ENCODE measurements around the gene FGD4. TPM values are rescaled to one million over a fixed set of nuclear protein-coding genes. Genes with fewer than 3 reads are reported as not detected.

FGD4 gene
- total RNA-seq, 1 donor from 2014 or later = 11.0 TPM

DNA sequence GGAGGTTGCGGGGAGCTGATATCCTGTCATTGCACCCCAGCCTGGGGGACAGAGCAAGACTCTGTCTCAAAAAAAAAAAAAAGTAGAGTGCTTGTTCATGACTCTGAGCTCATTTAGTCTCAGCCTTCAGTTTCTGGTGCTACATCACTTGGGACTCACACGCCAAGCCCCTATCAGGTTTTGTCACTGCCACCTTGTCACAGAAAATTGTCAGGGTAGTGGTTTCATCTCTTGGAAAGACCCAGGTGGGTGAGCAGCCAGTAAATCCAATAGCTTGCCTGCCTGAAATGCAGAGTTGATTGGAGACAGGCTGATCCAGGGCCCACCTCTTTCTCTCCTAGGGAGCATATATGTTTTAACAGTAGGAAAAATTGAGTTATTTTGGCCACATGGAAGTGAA is 113.0 kb downstream of the FGD4 start:
- Histone ChIP-seq H3K36me3 (ENCODE audit: control insufficient read depth, insufficient read depth, low read length) (no peaks in the 10 kb centered on the region), H3K27me3 (ENCODE audit: control insufficient read depth, insufficient read depth, low read length) (no peaks in the 10 kb centered on the region), H3K4me3 (ENCODE audit: low read depth, low read length) (no peak overlapping the region)
- no peak for DNase-seq (ENCODE audit: low read depth)
- TF ChIP-seq, protein P1, sequence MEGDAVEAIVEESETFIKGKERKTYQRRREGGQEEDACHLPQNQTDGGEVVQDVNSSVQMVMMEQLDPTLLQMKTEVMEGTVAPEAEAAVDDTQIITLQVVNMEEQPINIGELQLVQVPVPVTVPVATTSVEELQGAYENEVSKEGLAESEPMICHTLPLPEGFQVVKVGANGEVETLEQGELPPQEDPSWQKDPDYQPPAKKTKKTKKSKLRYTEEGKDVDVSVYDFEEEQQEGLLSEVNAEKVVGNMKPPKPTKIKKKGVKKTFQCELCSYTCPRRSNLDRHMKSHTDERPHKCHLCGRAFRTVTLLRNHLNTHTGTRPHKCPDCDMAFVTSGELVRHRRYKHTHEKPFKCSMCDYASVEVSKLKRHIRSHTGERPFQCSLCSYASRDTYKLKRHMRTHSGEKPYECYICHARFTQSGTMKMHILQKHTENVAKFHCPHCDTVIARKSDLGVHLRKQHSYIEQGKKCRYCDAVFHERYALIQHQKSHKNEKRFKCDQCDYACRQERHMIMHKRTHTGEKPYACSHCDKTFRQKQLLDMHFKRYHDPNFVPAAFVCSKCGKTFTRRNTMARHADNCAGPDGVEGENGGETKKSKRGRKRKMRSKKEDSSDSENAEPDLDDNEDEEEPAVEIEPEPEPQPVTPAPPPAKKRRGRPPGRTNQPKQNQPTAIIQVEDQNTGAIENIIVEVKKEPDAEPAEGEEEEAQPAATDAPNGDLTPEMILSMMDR (IDR thresholded peaks at IDR 0.05; ENCODE audit: insufficient read depth, low read length, poor library complexity, severe bottlenecking) = no peak

DNA sequence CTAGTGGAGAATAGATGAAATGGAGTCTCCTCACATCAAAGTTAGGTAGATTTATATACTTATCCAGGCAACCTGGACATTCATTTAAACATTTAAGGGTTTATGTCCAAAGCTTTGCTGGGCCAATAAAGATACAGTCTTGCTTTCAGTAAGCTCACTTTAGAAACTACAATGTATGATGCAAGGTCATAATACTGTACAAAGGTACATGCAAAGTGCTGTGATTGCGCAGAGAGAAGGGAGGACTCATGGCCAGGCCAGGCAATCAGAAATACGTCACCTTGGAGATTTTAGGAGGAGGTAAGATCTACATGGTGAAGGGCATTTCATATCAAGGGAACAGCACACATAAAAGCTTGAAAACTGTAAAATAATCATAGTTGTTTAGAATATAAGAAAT is 113.6 kb downstream of the FGD4 start:
- Histone ChIP-seq H3K4me3 (ENCODE audit: low read depth, low read length) (no peak overlapping the region), H3K36me3 (ENCODE audit: control insufficient read depth, insufficient read depth, low read length) (no peaks in the 10 kb centered on the region), H3K27me3 (ENCODE audit: control insufficient read depth, insufficient read depth, low read length) (no peaks in the 10 kb centered on the region)
- TF ChIP-seq, protein P1 (IDR thresholded peaks at IDR 0.05; ENCODE audit: insufficient read depth, low read length, poor library complexity, severe bottlenecking) = no peak
- DNase-seq (ENCODE audit: low read depth) = no peak

DNA sequence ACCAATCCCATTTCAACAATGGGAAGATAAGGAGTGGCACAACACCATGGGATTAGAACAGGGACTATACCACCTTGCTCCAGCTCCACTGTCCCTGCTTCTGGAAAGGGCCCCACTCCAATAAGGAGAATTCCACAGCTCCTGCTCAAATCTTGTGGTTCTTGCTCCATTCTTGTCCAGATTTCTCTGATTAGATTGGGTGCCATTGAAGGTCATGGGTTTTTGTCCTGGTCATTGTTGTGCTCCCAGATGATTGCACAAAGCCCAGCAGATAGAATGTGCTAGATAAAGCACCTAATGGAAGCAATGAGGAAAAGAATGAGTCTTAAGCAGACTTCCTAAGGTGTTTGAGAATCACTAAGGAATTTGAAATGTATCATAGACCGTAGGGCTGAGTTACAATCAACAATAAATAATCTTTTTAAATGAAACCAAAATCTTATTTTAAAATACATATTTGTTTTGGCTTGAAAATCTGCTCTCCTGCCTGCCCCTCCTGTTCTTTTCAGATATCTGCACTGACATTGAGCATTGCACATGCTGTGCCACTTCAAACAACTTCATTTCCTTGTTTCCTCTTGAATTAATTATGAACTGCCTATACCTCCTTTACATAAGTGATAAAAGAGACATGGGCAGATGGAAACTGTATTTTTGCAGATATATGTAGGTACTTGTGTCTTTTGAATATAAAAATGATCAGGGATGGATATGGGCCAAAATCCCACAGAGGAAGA is 115.9 kb downstream of the FGD4 start:
- Histone ChIP-seq H3K36me3 (ENCODE audit: control insufficient read depth, insufficient read depth, low read length) (no peaks in the 10 kb centered on the region), H3K27me3 (ENCODE audit: control insufficient read depth, insufficient read depth, low read length) (no peaks in the 10 kb centered on the region), H3K4me3 (ENCODE audit: low read depth, low read length) (no peak overlapping the region)
- DNase-seq (ENCODE audit: low read depth) = no peak
- TF ChIP-seq, protein P1 (IDR thresholded peaks at IDR 0.05; ENCODE audit: insufficient read depth, low read length, poor library complexity, severe bottlenecking) = no peak

DNA sequence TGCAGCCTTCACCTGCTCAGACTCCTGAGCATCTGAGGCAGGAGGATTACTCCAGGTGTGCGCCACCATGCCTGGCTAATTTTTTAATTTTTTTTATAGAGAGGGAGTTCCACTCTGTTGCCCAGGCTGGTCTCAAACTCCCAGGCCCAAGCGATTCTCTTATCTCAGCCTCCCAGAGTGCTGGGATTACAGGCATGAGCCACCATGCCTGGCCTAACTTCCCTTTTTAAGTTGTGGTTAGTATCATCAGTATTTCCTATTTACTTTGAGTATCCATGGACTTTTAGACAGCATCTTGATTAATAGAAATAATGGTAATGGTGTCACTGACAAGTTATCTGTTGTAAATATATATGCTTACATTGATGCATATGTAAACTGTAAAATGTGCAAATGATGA is 116.9 kb downstream of the FGD4 start:
- no peaks in the 10 kb centered on the region for H3K36me3 ChIP-seq (ENCODE audit: control insufficient read depth, insufficient read depth, low read length)
- TF ChIP-seq, protein P1 (IDR thresholded peaks at IDR 0.05; ENCODE audit: insufficient read depth, low read length, poor library complexity, severe bottlenecking) = no peak
- H3K27me3 ChIP-seq (ENCODE audit: control insufficient read depth, insufficient read depth, low read length) = no peaks in the 10 kb centered on the region
- H3K4me3 ChIP-seq (ENCODE audit: low read depth, low read length) = no peak overlapping the region
- DNase-seq (ENCODE audit: low read depth) = no peak

DNA sequence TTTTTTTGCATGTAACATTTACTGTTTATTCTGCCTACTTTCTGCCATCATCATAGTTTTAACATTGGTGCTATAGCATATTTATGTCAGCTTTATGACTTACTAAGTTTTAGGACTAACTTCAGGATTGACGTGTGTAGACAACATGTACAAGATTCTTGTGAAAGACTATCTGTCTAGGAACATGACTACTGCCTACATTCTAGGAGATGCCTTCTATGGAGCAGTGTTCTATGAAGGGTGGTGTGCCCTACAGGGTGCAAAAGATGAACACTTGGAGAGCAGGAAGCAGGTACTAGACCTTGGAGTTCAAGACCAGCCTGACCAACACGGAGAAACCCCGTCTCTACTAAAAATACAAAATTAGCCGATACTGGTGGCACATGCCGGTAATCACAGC is 118.6 kb downstream of the FGD4 start:
- Histone ChIP-seq H3K27me3 (ENCODE audit: control insufficient read depth, insufficient read depth, low read length) (no peaks in the 10 kb centered on the region), H3K36me3 (ENCODE audit: control insufficient read depth, insufficient read depth, low read length) (no peaks in the 10 kb centered on the region), H3K4me3 (ENCODE audit: low read depth, low read length) (no peak overlapping the region)
- no peak for DNase-seq (ENCODE audit: low read depth)
- TF ChIP-seq, protein P1 (IDR thresholded peaks at IDR 0.05; ENCODE audit: insufficient read depth, low read length, poor library complexity, severe bottlenecking) = no peak

DNA sequence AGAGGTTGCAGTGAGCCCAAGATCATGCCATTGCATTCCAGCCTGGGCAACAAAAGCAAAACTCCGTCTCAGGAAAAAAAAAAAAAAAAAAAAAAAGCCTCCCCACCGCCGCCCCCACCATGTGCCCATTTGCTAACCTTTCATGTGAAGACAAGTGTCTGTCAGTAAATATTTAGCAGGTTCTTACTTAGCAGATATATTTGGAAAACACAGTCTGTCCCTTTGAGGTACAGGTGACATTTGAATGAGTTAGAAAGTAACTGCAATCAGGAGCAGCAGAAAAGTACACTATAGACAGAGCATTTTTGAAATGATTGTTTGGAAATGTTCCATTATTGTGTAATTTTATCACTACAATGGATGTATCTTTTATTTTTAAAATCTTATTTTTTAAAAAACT is 119.7 kb downstream of the FGD4 start:
- H3K4me3 ChIP-seq (ENCODE audit: low read depth, low read length) = no peak overlapping the region
- no peak for DNase-seq (ENCODE audit: low read depth)
- H3K27me3 ChIP-seq (ENCODE audit: control insufficient read depth, insufficient read depth, low read length) = no peaks in the 10 kb centered on the region
- TF ChIP-seq, protein P1 (IDR thresholded peaks at IDR 0.05; ENCODE audit: insufficient read depth, low read length, poor library complexity, severe bottlenecking) = no peak
- no peaks in the 10 kb centered on the region for H3K36me3 ChIP-seq (ENCODE audit: control insufficient read depth, insufficient read depth, low read length)

Data from kidney epithelial cell (primary cell).